Suprapubic skin (tissue), 4 donors: Measurements from ENCODE around the gene SLC24A4. TPM values are rescaled to one million over a fixed set of nuclear protein-coding genes. Genes with fewer than 3 reads are reported as not detected.

Source experiments
- DNase-seq, 2 donors: peaks; one replicate each; pipeline ENCODE4 v3.0.0-alpha.2; 2019; ENCODE audit warnings: low spot score in 2 of 2
- H3K27ac ChIP-seq: fragments of 200-600 bp; sonication (generic); one replicate; pipeline ENCODE4 v1.5.1; 2019
- H3K27me3 ChIP-seq: fragments of 200-600 bp; sonication (generic); one replicate; pipeline ENCODE4 v1.5.1; 2019
- H3K36me3 ChIP-seq: fragments of 200-600 bp; sonication (generic); one replicate; pipeline ENCODE4 v1.5.1; 2019
- H3K4me1 ChIP-seq: fragments of 200-600 bp; sonication (generic); one replicate; pipeline ENCODE4 v1.5.1; 2019
- H3K4me3 ChIP-seq: fragments of 200-600 bp; sonication (generic); one replicate; pipeline ENCODE4 v1.5.1; 2019; ENCODE audit warnings: mild to moderate bottlenecking
- H3K9me3 ChIP-seq: fragments of 200-600 bp; sonication (generic); one replicate; pipeline ENCODE4 v1.5.1; 2019
- EP300 ChIP-seq: sonication (generic); formaldehyde crosslinking; IDR thresholded peaks from one replicate; pipeline ENCODE4 v1.6.1; 2017; ENCODE audit warnings: antibody characterized with exemption
- POLR2A ChIP-seq, 2 donors: fragments of 450-650 bp; IDR thresholded peaks; one replicate each; pipeline ENCODE4 v1.6.1; 2017; ENCODE audit warnings: antibody characterized with exemption in 2 of 2, mild to moderate bottlenecking in 2 of 2, moderate library complexity in 2 of 2
- POLR2AphosphoS5 ChIP-seq, 3 donors: sonication (generic); formaldehyde crosslinking; IDR thresholded peaks; one replicate each; pipeline ENCODE4 v1.6.1; 2017; ENCODE audit warnings: antibody characterized with exemption in 3 of 3
- WGBS: methylation state at CpG from one replicate; pipeline ENCODE4 v1.1.5; 2018; 5-methylcytosine and 5-hydroxymethylcytosine counted together
- total RNA-seq, 4 donors: library from RNA; depleted of rRNA; stranded (reverse); fragments of >200 nt; gene quantifications; one replicate each; pipeline ENCODE4 v1.1.0, GENCODE V29; 2016
- TF ChIP-seq, protein P1 (sequence below), 2 donors: fragments of 200-600 bp in 1 of 2; fragments of 450-650 bp in 1 of 2; sonication (generic) in 1 of 2; IDR thresholded peaks; one replicate each; pipeline ENCODE4 v1.5.1; 2016 to 2019; ENCODE audit warnings: antibody characterized with exemption in 2 of 2, mild to moderate bottlenecking in 1 of 2, moderate library complexity in 1 of 2

The SLC24A4 gene
- total RNA-seq, 4 donors from 2014 or later = 0.11 to 0.57 (median 0.34) TPM

DNA sequence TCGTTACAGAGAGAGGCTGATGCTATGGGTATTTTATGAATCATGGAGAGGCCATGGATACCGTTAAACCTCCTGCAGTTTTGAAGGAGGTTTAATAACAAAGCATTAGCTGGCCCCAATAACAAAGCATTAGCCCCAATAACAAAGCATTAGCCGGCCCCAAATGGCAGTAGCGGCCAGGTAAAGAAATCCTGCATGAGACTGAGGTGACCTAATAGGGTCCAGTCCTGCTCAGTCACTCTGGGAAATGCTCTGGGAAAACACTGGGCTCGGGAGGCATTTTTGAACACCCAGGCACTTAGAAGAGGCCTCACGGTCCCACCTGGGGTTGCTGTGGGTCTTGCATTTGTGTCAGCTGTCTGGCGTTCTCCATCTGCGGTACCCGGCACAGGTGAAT lies 189.8 kb downstream of the SLC24A4 start:
- Histone ChIP-seq H3K27me3 (no peaks in the 10 kb centered on the region), H3K9me3 (no peaks in the 10 kb centered on the region), H3K4me3 (peak overlapping the region; percentile 79), H3K4me1 (peaks cover 28% of the 10 kb centered on the region), H3K36me3 (no peaks in the 10 kb centered on the region), H3K27ac (no peak overlapping the region)
- DNase-seq = no peak
- TF ChIP-seq, protein P1, sequence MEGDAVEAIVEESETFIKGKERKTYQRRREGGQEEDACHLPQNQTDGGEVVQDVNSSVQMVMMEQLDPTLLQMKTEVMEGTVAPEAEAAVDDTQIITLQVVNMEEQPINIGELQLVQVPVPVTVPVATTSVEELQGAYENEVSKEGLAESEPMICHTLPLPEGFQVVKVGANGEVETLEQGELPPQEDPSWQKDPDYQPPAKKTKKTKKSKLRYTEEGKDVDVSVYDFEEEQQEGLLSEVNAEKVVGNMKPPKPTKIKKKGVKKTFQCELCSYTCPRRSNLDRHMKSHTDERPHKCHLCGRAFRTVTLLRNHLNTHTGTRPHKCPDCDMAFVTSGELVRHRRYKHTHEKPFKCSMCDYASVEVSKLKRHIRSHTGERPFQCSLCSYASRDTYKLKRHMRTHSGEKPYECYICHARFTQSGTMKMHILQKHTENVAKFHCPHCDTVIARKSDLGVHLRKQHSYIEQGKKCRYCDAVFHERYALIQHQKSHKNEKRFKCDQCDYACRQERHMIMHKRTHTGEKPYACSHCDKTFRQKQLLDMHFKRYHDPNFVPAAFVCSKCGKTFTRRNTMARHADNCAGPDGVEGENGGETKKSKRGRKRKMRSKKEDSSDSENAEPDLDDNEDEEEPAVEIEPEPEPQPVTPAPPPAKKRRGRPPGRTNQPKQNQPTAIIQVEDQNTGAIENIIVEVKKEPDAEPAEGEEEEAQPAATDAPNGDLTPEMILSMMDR (IDR thresholded peaks at IDR 0.05) = no peak
- TF ChIP-seq EP300 (no peak), POLR2AphosphoS5 (IDR thresholded peaks at IDR 0.05) (no peak), POLR2A (IDR thresholded peaks at IDR 0.05) (no peak)
- WGBS = 71% methylated on average over 6 of the region's 9 CpGs

DNA sequence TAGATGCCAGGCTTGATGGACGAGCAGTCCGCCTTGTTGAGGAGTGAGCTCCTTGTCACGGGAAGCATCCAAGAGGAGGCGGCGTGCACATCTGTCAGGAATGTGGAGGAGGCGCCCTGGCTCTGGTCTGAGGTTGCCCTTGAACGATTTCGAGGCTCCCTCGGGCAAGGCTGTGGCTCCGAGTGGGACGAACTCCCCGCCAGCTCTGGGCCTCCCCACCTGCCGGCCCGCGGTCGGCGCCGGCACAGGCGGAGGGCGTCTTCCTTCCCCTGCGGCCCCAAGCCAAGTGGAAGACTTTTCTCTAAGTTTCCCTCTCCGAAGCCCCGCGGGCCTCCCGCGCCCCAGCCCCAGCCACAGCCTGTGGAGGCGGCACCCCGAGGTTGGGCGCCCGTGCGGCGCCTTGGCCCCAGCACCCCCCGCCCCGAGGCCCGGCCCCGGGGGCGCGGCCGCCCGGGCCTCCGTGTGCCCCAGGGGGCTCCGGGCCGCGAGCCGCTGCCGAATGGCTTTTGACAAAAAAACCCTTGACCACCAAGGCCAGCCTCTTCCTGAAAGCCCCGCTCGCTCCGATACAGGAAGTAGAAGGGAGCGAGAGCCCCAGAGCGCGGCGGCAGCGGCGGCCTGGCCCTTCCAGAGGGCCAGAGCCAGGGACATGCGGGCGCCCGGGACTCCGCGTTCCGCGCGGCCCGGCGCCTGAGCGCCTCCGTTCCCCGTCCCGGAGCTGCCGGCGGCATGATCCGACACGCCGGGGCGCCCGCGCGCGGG lies 190.4 kb downstream of the SLC24A4 start, which contains the start of gene RIN3:
RIN3 (plus strand) TSS at position 578 of the 762 bp plus-strand sequence; CDS start at position 730, 152 bp downstream.
- Histone ChIP-seq H3K4me1 (peaks cover 28% of the 10 kb centered on the region), H3K27me3 (no peaks in the 10 kb centered on the region)
- WGBS = under 1% methylated on average over 15 of the region's 79 CpGs

DNA sequence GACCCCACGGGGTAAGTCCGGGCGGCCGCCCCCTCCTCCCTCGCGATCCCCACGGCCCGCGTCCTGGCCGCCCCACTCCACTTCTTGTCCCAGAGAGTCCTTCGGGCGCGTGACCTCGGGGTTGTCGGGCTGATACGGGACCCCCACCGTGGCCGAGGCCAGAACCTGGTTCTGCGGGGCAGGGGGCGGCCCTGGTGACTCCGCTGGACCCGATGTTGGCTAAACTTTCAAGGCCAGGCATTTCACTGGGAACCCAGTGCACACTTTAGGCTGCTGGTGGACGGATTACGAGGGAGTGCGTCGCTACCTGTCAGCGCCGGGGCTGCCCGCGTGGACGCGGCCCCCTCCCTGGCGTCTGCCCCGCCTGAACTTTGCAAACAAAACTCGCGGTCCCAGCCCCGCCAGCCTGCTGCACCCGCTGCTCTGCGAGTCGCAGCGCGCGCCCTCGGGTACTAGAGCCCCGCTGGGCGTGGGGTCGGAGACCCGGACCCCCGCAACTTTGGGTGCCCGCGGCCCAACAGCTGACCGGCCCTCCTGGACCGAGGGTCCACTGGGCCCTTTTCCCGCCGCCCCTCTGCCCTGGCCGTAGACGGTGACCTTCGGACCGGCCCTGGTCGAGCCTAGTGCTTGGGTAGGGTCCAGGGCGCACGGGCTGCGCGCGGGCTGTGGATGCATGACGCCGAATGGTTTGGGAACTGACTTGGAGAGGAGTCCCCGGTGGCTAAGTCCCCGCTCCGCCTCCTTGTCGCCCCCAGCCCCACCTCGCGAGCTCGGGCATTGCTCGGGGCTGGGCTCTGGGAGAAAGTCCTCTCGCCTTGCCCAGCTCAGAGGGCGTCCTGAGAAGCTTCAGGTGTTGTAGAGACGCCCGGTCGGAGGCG lies 191.2 kb downstream of the SLC24A4 start:
- no peaks in the 10 kb centered on the region for H3K36me3 ChIP-seq
- H3K4me3 ChIP-seq = peak overlapping the region; percentile 79
- no peak for TF ChIP-seq POLR2A (IDR thresholded peaks at IDR 0.05)
- TF ChIP-seq, protein P1 (IDR thresholded peaks at IDR 0.05) = no peak
- no peak for TF ChIP-seq POLR2AphosphoS5 (IDR thresholded peaks at IDR 0.05)
- no peak for TF ChIP-seq EP300
- DNase-seq = no peak
- no peaks in the 10 kb centered on the region for H3K9me3 ChIP-seq
- H3K27me3 ChIP-seq = no peaks in the 10 kb centered on the region
- H3K4me1 ChIP-seq = peaks cover 28% of the 10 kb centered on the region
- peak overlapping the region; percentile 86 for H3K27ac ChIP-seq
- WGBS = 12% methylated on average over 26 of the region's 81 CpGs

More for the DNA sequence above, 190.4 kb downstream of the SLC24A4 start, which contains the start of gene RIN3:
- H3K4me3 ChIP-seq = peak within 1 kb of the TSS; percentile 79
- TF ChIP-seq POLR2A (IDR thresholded peaks at IDR 0.05) (peak in 1 of 2 donors; percentile 56), POLR2AphosphoS5 (IDR thresholded peaks at IDR 0.05) (no peak), EP300 (no peak)
- TF ChIP-seq, protein P1 (IDR thresholded peaks at IDR 0.05) = no peak
- no peaks in the 10 kb centered on the region for H3K36me3 ChIP-seq
- peak in 1 of 2 donors; percentile 82 for DNase-seq
- H3K27ac ChIP-seq = peak within 1 kb of the TSS; percentile 86
- no peaks in the 10 kb centered on the region for H3K9me3 ChIP-seq

DNA sequence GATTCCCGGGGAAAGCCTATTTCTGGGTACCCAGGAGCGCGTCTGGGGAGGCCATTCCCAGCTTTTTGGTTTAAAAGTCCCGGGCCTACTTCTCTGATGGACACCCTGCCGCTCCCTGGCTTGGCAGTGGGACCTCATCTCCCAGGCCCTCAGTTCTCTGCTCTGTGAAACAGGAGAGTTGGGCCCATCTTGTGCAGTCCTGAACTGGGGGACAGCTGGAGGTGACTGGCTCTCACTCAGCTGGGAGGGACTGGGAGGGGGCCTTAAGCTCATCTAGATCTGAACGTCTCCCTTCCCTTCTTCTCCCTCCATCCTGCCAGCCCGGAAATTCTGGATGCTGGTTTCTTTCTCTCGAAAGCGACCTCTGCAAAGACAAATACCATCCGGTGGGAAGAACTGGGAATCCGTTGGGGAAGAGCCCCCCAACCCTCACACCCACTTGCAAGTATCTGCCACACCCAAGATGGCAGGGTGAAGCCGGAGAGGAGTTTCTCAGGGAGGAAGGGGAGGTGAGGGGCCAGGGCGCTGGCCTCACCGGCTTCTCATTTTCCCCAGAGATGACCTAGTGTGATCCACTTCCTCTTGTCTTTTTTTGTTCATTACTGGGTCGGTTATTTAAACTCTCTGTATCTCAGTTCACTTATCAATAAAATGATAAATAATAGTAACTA lies 192.0 kb downstream of the SLC24A4 start:
- H3K36me3 ChIP-seq = no peaks in the 10 kb centered on the region
- H3K27ac ChIP-seq = peak overlapping the region; percentile 86
- H3K9me3 ChIP-seq = no peaks in the 10 kb centered on the region
- peaks cover 28% of the 10 kb centered on the region for H3K4me1 ChIP-seq
- H3K27me3 ChIP-seq = no peaks in the 10 kb centered on the region
- no peak for DNase-seq
- TF ChIP-seq, protein P1 (IDR thresholded peaks at IDR 0.05) = no peak
- no peak for TF ChIP-seq POLR2A (IDR thresholded peaks at IDR 0.05)
- TF ChIP-seq POLR2AphosphoS5 (IDR thresholded peaks at IDR 0.05) = no peak
- H3K4me3 ChIP-seq = peak overlapping the region; percentile 79
- 78% methylated on average over 11 of the region's 15 CpGs for WGBS
